Large intestine (tissue), 3 donors: ENCODE results near the gene THAP3. TPM values are rescaled to one million over a fixed set of nuclear protein-coding genes. Genes with fewer than 3 reads are reported as not detected.
A peak's percentile ranks its signal among the peaks of the same experiment; 100 is the strongest.
"Not testable (repeated sequence)": the region's sequence is repeated elsewhere in the genome, so short reads cannot be mapped to it uniquely, and the experiment has no call there.

Experiments
- DNase-seq, 2 donors: peaks; one replicate each; pipeline versions ENCODE4 v3.0.0 to v3.0.0-alpha.2; 2013
- H3K27ac ChIP-seq: one replicate; pipeline ENCODE4 v1.5.1; 2013; ENCODE audit warnings: low read length
- H3K27me3 ChIP-seq: 2 replicates; pipeline ENCODE4 v1.6.1; 2013; ENCODE audit warnings: low read length; ENCODE audit not compliant: control insufficient read depth, insufficient read depth
- H3K36me3 ChIP-seq: 2 replicates; pipeline ENCODE4 v1.6.1; 2013; ENCODE audit warnings: low read length; ENCODE audit not compliant: control insufficient read depth, insufficient read depth
- H3K4me1 ChIP-seq: one replicate; pipeline ENCODE4 v1.6.1; 2013; ENCODE audit warnings: low read length; ENCODE audit not compliant: control insufficient read depth, insufficient read depth
- H3K4me3 ChIP-seq: one replicate; pipeline ENCODE4 v1.5.1; 2013; ENCODE audit warnings: low read length
- H3K9me3 ChIP-seq: one replicate; pipeline ENCODE4 v1.6.1; 2013; ENCODE audit warnings: mild to moderate bottlenecking, low read depth, low read length, moderate library complexity; ENCODE audit not compliant: control insufficient read depth
- WGBS: methylation state at CpG from one replicate; pipeline ENCODE4 v1.1.5; 2013; ENCODE audit warnings: low lambda C conversion rate; ENCODE audit not compliant: insufficient coverage; 5-methylcytosine and 5-hydroxymethylcytosine counted together
- polyA plus RNA-seq: library from polyadenylated mRNA; unstranded; fragments of 120-200 nt; gene quantifications from one replicate; pipeline ENCODE4 v1.2.1, GENCODE V29; 2013

THAP3 gene
- polyA plus RNA-seq, 1 donor: 16.2 TPM

DNA sequence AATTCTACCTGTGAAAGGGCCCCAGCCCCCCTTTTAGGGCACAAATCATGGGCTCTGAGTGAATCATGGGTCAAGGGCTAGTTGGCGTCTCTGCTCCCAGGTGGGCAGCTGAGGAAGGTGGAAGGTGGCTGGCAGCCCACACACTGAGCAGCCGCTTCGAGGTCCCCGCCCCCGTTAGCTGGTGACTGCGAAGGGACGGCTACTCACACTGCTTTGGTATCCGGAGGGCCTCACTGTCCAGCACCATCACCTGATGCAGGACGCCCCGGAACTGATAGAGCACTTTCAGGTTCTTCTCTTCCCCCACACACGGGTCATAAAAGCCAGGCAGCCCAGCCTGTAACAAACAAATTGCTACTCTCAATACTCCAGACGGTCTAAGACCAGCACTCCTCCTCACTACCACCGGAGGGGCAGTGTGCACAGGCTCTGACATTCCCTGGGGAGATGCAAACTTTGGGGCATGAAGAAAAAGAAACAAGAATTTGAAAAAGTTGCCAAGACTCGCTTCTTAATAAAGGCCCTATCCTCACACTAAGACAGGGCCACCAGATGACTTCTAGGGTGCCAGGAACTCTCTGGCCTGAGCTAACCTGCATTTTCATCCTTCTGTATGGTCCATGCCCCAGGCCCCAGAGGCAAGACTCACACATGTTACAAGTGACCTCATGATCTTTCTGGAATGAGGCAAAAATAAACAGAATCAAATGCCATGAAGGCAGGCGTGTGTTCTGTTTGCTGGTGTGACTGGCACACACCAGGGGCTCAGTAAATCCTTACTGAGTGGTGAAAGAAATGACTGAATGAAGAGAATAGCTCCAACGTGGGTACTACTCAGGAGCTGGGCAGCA lies 11.5 kb downstream of the THAP3 start:
- Histone ChIP-seq H3K27ac (no peak overlapping the region), H3K4me3 (no peak overlapping the region), H3K9me3 (no peaks in the 10 kb centered on the region), H3K27me3 (no peaks in the 10 kb centered on the region), H3K4me1 (no peaks in the 10 kb centered on the region), H3K36me3 (peaks cover 81% of the 10 kb centered on the region)
- WGBS: no CpG with 5 or more reads among the region's 16 CpGs
- DNase-seq: no peak

GRCh38 chr1:6636778-6637177 lies 12.1 kb downstream of the THAP3 start:
- WGBS: no CpG with 5 or more reads among the region's 6 CpGs
- DNase-seq, H3K27ac ChIP-seq, H3K9me3 ChIP-seq, H3K4me1 ChIP-seq, H3K27me3 ChIP-seq, H3K4me3 ChIP-seq: not testable (repeated sequence)
- peaks cover 85% of the 10 kb centered on the region for H3K36me3 ChIP-seq

- no peak overlapping the region for H3K4me3 ChIP-seq
- H3K27ac ChIP-seq: no peak overlapping the region
- H3K27me3 ChIP-seq: no peaks in the 10 kb centered on the region
- H3K36me3 ChIP-seq: peaks cover 86% of the 10 kb centered on the region
- H3K4me1 ChIP-seq: no peaks in the 10 kb centered on the region
- no peak for DNase-seq
- no peaks in the 10 kb centered on the region for H3K9me3 ChIP-seq
- no CpG with 5 or more reads among the region's 9 CpGs for WGBS
Observed at GRCh38 chr1:6637770-6638169, 13.1 kb downstream of the THAP3 start.

DNA sequence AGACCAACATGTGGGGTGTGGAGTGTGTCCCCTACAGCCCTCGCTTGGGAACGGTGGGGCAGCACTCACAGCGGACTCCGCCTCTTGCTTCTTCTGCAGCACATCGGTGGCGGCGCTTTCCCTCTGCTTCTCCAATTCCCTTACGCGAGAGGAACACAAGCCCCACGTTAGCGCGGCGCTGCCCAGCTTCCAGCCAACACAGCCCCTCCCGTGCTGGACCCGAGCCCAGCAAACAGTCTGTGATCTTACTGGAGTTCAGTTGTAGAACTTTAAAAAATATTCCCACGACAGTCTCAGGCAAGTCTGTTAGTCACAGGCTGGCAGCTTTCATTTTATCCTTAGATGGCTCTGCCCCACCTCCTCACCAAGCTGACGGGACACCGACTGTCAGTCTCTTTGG lies 13.6 kb downstream of the THAP3 start:
- Histone ChIP-seq H3K27ac (no peak overlapping the region), H3K4me1 (no peaks in the 10 kb centered on the region), H3K36me3 (peaks cover 85% of the 10 kb centered on the region), H3K4me3 (no peak overlapping the region), H3K9me3 (no peaks in the 10 kb centered on the region), H3K27me3 (no peaks in the 10 kb centered on the region)
- no CpG with 5 or more reads among the region's 18 CpGs for WGBS
- no peak for DNase-seq

- H3K27me3 ChIP-seq, H3K9me3 ChIP-seq, H3K4me1 ChIP-seq, H3K4me3 ChIP-seq, H3K27ac ChIP-seq, DNase-seq: not testable (repeated sequence)
- H3K36me3 ChIP-seq: peaks cover 83% of the 10 kb centered on the region
- WGBS: no CpG with 5 or more reads among the region's 3 CpGs
Observed at GRCh38 chr1:6640867-6641266, 16.2 kb downstream of the THAP3 start.

- no peak overlapping the region for H3K27ac ChIP-seq
- WGBS: no CpG with 5 or more reads among the region's 7 CpGs
Observed at GRCh38 chr1:6645018-6645417, 20.4 kb downstream of the THAP3 start.

DNA sequence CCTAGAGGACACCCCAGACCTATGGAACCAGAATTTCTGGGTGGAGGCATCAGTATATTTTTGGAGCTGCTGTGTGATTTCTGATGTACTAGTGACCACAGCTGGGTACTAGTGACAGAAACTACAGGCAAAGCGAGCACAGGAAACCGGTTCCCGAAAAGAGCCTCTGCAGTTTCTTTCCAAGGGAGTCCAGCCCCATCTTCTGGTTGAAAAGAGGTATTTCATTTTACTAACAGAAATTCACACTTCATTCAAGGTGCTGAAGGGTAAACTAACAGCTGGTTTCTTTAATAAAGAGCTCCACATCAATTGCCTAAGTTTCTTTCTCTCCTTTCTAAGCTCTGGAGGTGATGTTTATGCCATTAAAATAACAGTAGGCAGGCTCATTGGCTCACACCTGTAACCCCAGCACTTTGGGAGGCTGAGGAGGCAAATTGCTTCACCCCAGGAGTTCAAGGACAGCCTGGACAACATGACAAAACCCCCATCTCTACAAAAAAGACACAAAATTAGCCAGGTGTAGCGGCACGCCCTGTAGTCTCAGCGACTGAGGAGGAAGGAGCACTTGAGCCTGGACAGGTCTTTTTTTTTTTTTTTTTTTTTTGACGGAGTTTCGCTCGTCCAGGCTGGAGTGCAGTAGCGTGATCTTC lies 22.0 kb downstream of the THAP3 start:
- Histone ChIP-seq H3K4me1 (no peaks in the 10 kb centered on the region), H3K4me3 (no peak overlapping the region), H3K27ac (no peak overlapping the region), H3K27me3 (no peaks in the 10 kb centered on the region), H3K36me3 (peaks cover 53% of the 10 kb centered on the region), H3K9me3 (no peaks in the 10 kb centered on the region)
- WGBS: no CpG with 5 or more reads among the region's 10 CpGs
- peak in 1 of 2 donors; percentile 19 for DNase-seq

More at GRCh38 chr1:6645018-6645417, 20.4 kb downstream of the THAP3 start:
- DNase-seq: no peak
- no peaks in the 10 kb centered on the region for H3K27me3 ChIP-seq
- H3K36me3 ChIP-seq: peaks cover 57% of the 10 kb centered on the region
- H3K4me3 ChIP-seq: no peak overlapping the region
- H3K9me3 ChIP-seq: no peaks in the 10 kb centered on the region
- H3K4me1 ChIP-seq: no peaks in the 10 kb centered on the region

GRCh38 chr1:6648556-6648955 lies 23.9 kb downstream of the THAP3 start:
- WGBS: no CpG with 5 or more reads among the region's 6 CpGs
- H3K36me3 ChIP-seq: peaks cover 54% of the 10 kb centered on the region

DNA sequence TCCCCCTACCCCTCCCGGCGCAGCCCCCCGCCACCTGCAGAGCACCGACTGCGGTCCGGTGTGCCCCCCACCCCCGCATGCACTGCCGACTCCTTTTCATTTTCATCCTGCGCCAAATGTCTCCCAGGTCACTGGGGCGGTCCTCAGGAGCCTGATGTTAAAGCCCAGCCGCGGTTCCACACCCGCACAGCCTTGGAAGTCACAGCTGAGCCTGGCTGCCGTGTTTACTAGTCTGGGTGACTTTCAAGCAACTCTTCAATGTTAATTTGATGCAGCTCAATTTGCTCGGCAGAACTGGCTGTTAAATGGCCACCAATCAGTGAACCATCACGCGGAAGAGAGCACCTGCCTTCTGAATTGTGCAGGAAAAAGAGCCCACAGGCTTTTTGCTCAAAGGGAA lies 27.2 kb downstream of the THAP3 start:
- Histone ChIP-seq H3K27me3 (no peaks in the 10 kb centered on the region), H3K27ac (no peak overlapping the region), H3K4me1 (no peaks in the 10 kb centered on the region), H3K4me3 (no peak overlapping the region), H3K36me3 (peaks cover 42% of the 10 kb centered on the region), H3K9me3 (no peaks in the 10 kb centered on the region)
- no peak for DNase-seq
- no CpG with 5 or more reads among the region's 17 CpGs for WGBS

More at GRCh38 chr1:6648556-6648955, 23.9 kb downstream of the THAP3 start:
- Histone ChIP-seq H3K27me3 (no peaks in the 10 kb centered on the region), H3K27ac (no peak overlapping the region), H3K4me1 (no peaks in the 10 kb centered on the region), H3K9me3 (no peaks in the 10 kb centered on the region), H3K4me3 (no peak overlapping the region)
- DNase-seq: no peak

GRCh38 chr1:6652986-6653385 lies 28.3 kb downstream of the THAP3 start:
- H3K4me3 ChIP-seq: no peak overlapping the region
- H3K9me3 ChIP-seq: no peaks in the 10 kb centered on the region
- no CpG with 5 or more reads among the region's 6 CpGs for WGBS
- H3K27ac ChIP-seq: no peak overlapping the region
- H3K27me3 ChIP-seq: no peaks in the 10 kb centered on the region
- no peak for DNase-seq
- no peaks in the 10 kb centered on the region for H3K4me1 ChIP-seq
- peaks cover 46% of the 10 kb centered on the region for H3K36me3 ChIP-seq
